HepG2 (cell line): ENCODE results near the gene ABCA4. TPM values are rescaled to one million over a fixed set of nuclear protein-coding genes. Genes with fewer than 3 reads are reported as not detected.

ENCODE experiments used
- DNMT3B ChIP-seq: conservative IDR thresholded peaks from 2 replicates; pipeline ENCODE4 v1.6.1; 2016; ENCODE audit warnings: missing biosample characterization, control low read depth
- GATA4 ChIP-seq: sonication (generic); IDR thresholded peaks from 2 replicates; pipeline ENCODE4 v1.6.1; 2016; ENCODE audit warnings: antibody characterized with exemption, low read depth, borderline replicate concordance
- HMGA1 ChIP-seq: sonication (generic); formaldehyde crosslinking; conservative IDR thresholded peaks from 2 replicates; pipeline ENCODE4 v1.4.0; 2020; ENCODE audit warnings: missing genetic modification reagents
- HNRNPH1 ChIP-seq: fragments of 200-400 bp; formaldehyde crosslinking; optimal IDR thresholded peaks from 2 replicates; pipeline ENCODE3; 2017; ENCODE audit warnings: mild to moderate bottlenecking, low read depth, low read length
- NCOA1 ChIP-seq: sonication (generic); formaldehyde crosslinking; IDR thresholded peaks from 2 replicates; pipeline ENCODE4 v1.9.0; 2021; ENCODE audit warnings: missing genetic modification reagents
- NONO ChIP-seq, 2 experiments: fragments of 450-650 bp in 1 of 2; sonication (generic) in 1 of 2; formaldehyde crosslinking in 1 of 2; IDR thresholded peaks in 1 of 2; conservative IDR thresholded peaks in 1 of 2; 2 replicates each; pipeline versions ENCODE4 v1.6.1 to v1.8.0; 2017 to 2022; ENCODE audit warnings: mild to moderate bottlenecking in 1 of 2, missing genetic modification reagents in 1 of 2, moderate library complexity in 1 of 2
- PAF1 ChIP-seq: IDR thresholded peaks from 2 replicates; pipeline ENCODE4 v1.6.1; 2016; ENCODE audit warnings: missing genetic modification reagents, missing compliant biosample characterization
- PAWR ChIP-seq: sonication (generic); formaldehyde crosslinking; IDR thresholded peaks from 2 replicates; pipeline ENCODE4 v1.4.0; 2020; ENCODE audit warnings: missing genetic modification reagents, mild to moderate bottlenecking, borderline replicate concordance
- PHF21A ChIP-seq: sonication (generic); formaldehyde crosslinking; IDR thresholded peaks from 2 replicates; pipeline ENCODE4 v1.5.0; 2020; ENCODE audit warnings: mild to moderate bottlenecking, missing genetic modification reagents
- SALL2 ChIP-seq: sonication (generic); formaldehyde crosslinking; IDR thresholded peaks from 2 replicates; pipeline ENCODE4 v1.8.1; 2023; ENCODE audit warnings: mild to moderate bottlenecking, missing genetic modification reagents, inconsistent platforms
- SOX5 ChIP-seq: IDR thresholded peaks from 2 replicates; pipeline ENCODE4 v1.6.1; 2016; ENCODE audit warnings: borderline replicate concordance
- SP5 ChIP-seq: IDR thresholded peaks from 2 replicates; pipeline ENCODE4 v1.6.1; 2016; ENCODE audit warnings: low read depth, borderline replicate concordance
- SRSF1 ChIP-seq: fragments of 200-400 bp; formaldehyde crosslinking; optimal IDR thresholded peaks from 2 replicates; pipeline ENCODE3; 2017; ENCODE audit warnings: mild to moderate bottlenecking, low read depth, low read length, moderate library complexity
- ZFP36L1 ChIP-seq: sonication (generic); formaldehyde crosslinking; IDR thresholded peaks from 2 replicates; pipeline ENCODE4 v1.8.0; 2022; ENCODE audit warnings: mild to moderate bottlenecking, missing genetic modification reagents, moderate library complexity
- ZNF124 ChIP-seq: sonication (generic); formaldehyde crosslinking; IDR thresholded peaks from 2 replicates; pipeline ENCODE4 v1.4.0; 2020; ENCODE audit warnings: missing genetic modification reagents
- ZNF138 ChIP-seq: sonication (generic); formaldehyde crosslinking; IDR thresholded peaks from 2 replicates; pipeline ENCODE4 v1.5.0; 2020; ENCODE audit warnings: mild to moderate bottlenecking, low read depth, missing genetic modification reagents
- ZNF326 ChIP-seq: sonication (generic); formaldehyde crosslinking; IDR thresholded peaks from 2 replicates; pipeline ENCODE4 v1.4.0; 2020; ENCODE audit warnings: missing genetic modification reagents, borderline replicate concordance
- polyA plus RNA-seq, 8 experiments: library from polyadenylated mRNA; depleted of rRNA in 3 of 8; stranded (reverse) in 7 of 8; unstranded in 1 of 8; fragments of >200 nt; fragmentation: Illumina TruSeq in 4 of 8; extraction: Trizol in 4 of 8; gene quantifications; 2 replicates each; pipeline versions ENCODE4 v1.2.1 to v1.2.3, GENCODE V29; 2011 to 2016; ENCODE audit warnings: low read depth in 4 of 8, missing spikeins in 1 of 8, mixed read lengths in 1 of 8; ENCODE audit not compliant: insufficient read depth in 1 of 8
- total RNA-seq, 5 experiments: library from RNA; depleted of rRNA; stranded (reverse); fragments of >200 nt; fragmentation: Illumina TruSeq; extraction: Trizol; gene quantifications; 2 replicates each; pipeline ENCODE4 v1.2.3, GENCODE V29; 2016; ENCODE audit warnings: low read depth in 1 of 5
- TF ChIP-seq, protein P1 (sequence below): sonication (generic); formaldehyde crosslinking; conservative IDR thresholded peaks from 2 replicates; pipeline ENCODE4 v1.4.0; 2020; ENCODE audit warnings: missing genetic modification reagents
- TF ChIP-seq, protein P2 (sequence below): sonication (generic); formaldehyde crosslinking; IDR thresholded peaks from 2 replicates; pipeline ENCODE4 v1.8.0; 2022; ENCODE audit warnings: mild to moderate bottlenecking, missing genetic modification reagents, borderline replicate concordance
- TF ChIP-seq, protein P3 (sequence below): sonication (generic); formaldehyde crosslinking; IDR thresholded peaks from 2 replicates; pipeline ENCODE4 v1.4.0; 2020; ENCODE audit warnings: missing genetic modification reagents, mild to moderate bottlenecking, borderline replicate concordance
- TF ChIP-seq, protein P4 (sequence below): sonication (generic); formaldehyde crosslinking; IDR thresholded peaks from 2 replicates; pipeline ENCODE4 v1.4.0; 2020; ENCODE audit warnings: missing genetic modification reagents

Gene ABCA4
- total and polyA plus RNA-seq, 2 of the 13 experiments (the other 11 are each of a cell fraction or from before 2014, with no cell fraction given): 0.24 to 0.67 TPM

DNA sequence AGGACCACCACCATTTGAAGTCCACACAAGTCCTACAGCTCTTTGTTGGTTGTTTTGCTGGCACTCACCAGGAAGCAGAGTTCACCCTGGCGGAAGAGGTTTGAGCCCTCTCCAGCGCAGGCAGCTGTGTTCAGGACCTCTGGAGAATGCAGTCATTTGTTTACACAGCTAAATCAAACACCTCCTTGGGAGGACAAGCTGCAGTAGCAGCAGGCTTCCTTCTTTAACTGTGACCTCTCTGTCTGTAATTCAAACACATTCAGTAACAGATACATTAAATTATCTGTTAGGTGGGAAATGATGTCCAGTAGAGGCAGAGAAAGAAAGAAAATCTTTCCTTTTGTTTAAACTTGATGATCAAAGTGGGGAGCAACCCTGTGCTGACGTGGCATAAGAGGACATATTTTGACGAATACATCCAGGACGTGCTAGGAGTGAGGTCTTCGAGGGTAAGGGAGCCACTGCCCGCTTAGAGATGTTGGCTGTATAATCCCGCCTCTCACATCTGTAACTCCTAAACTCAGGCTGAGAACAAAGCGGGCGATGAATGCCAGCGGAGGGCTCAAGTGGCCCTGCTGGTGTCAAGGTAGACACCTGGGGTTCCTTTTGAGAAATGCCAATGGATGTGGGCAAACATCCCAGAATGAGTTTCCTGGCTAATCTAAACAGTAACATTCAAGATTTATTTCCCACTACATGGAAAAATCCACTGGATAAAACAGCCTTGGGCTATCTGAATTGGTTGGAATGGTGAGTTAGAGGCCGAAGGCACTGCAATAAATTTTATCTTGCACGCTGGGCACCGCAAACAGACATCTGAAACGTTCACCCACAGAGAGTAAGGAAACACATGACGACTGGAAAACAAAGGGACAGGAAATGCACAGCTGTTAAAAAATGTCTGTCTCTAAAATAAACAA, 51.7 kb downstream of the ABCA4 start (continued):
- TF ChIP-seq, protein P1, sequence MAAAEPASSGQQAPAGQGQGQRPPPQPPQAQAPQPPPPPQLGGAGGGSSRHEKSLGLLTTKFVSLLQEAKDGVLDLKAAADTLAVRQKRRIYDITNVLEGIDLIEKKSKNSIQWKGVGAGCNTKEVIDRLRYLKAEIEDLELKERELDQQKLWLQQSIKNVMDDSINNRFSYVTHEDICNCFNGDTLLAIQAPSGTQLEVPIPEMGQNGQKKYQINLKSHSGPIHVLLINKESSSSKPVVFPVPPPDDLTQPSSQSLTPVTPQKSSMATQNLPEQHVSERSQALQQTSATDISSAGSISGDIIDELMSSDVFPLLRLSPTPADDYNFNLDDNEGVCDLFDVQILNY (CRISPR knock-in tag): no peak
- TF ChIP-seq, protein P2, sequence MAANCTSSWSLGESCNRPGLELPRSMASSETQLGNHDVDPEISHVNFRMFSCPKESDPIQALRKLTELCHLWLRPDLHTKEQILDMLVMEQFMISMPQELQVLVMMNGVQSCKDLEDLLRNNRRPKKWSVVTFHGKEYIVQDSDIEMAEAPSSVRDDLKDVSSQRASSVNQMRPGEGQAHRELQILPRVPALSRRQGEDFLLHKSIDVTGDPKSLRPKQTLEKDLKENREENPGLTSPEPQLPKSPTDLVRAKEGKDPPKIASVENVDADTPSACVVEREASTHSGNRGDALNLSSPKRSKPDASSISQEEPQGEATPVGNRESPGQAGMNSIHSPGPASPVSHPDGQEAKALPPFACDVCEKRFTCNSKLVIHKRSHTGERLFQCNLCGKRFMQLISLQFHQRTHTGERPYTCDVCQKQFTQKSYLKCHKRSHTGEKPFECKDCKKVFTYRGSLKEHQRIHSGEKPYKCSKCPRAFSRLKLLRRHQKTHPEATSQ (CRISPR knock-in tag): no peak
- no peak for TF ChIP-seq HMGA1
- no peak for TF ChIP-seq ZNF138 (CRISPR knock-in tag)
- TF ChIP-seq, protein P3, sequence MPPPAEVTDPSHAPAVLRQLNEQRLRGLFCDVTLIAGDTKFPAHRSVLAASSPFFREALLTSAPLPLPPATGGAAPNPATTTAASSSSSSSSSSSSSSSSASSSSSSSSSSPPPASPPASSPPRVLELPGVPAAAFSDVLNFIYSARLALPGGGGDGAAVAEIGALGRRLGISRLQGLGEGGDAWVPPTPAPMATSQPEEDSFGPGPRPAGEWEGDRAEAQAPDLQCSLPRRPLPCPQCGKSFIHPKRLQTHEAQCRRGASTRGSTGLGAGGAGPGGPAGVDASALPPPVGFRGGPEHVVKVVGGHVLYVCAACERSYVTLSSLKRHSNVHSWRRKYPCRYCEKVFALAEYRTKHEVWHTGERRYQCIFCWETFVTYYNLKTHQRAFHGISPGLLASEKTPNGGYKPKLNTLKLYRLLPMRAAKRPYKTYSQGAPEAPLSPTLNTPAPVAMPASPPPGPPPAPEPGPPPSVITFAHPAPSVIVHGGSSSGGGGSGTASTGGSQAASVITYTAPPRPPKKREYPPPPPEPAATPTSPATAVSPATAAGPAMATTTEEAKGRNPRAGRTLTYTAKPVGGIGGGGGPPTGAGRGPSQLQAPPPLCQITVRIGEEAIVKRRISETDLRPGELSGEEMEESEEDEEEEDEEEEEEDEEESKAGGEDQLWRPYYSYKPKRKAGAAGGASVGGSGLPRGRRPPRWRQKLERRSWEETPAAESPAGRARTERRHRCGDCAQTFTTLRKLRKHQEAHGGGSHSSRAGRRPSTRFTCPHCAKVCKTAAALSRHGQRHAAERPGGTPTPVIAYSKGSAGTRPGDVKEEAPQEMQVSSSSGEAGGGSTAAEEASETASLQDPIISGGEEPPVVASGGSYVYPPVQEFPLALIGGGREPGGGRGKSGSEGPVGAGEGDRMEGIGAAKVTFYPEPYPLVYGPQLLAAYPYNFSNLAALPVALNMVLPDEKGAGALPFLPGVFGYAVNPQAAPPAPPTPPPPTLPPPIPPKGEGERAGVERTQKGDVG (CRISPR knock-in tag): no peak
- TF ChIP-seq SALL2: no peak
- no peak for TF ChIP-seq ZFP36L1 (CRISPR knock-in tag)
- TF ChIP-seq SRSF1: no peak
- TF ChIP-seq ZNF124 (CRISPR knock-in tag): no peak
- no peak for TF ChIP-seq PAF1 (CRISPR knock-in tag)
- TF ChIP-seq NCOA1 (CRISPR knock-in tag): no peak
- TF ChIP-seq PAWR: no peak
- TF ChIP-seq, protein P4, sequence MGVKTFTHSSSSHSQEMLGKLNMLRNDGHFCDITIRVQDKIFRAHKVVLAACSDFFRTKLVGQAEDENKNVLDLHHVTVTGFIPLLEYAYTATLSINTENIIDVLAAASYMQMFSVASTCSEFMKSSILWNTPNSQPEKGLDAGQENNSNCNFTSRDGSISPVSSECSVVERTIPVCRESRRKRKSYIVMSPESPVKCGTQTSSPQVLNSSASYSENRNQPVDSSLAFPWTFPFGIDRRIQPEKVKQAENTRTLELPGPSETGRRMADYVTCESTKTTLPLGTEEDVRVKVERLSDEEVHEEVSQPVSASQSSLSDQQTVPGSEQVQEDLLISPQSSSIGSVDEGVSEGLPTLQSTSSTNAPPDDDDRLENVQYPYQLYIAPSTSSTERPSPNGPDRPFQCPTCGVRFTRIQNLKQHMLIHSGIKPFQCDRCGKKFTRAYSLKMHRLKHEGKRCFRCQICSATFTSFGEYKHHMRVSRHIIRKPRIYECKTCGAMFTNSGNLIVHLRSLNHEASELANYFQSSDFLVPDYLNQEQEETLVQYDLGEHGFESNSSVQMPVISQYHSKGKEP (CRISPR knock-in tag): no peak
- TF ChIP-seq DNMT3B (CRISPR knock-in tag): no peak
- no peak for TF ChIP-seq HNRNPH1
- TF ChIP-seq GATA4: no peak
- TF ChIP-seq SOX5: peak; percentile 70; the same call in 1 of the 2 replicates
- TF ChIP-seq ZNF326: no peak
- TF ChIP-seq SP5 (CRISPR knock-in tag): no peak
- no peak for TF ChIP-seq NONO (IDR thresholded peaks at IDR 0.05)
- no peak for TF ChIP-seq NONO (CRISPR knock-in tag; conservative IDR thresholded peaks at IDR 0.05)
- peak; percentile 58; the same call in 1 of the 2 replicates for TF ChIP-seq PHF21A
